Panc1 (cell line): ENCODE data around the gene BACH2. TPM values are rescaled to one million over a fixed set of nuclear protein-coding genes. Genes with fewer than 3 reads are reported as not detected.

Source experiments
- ATAC-seq: fragments of 200-7000 bp; cut with Tn5 transposase; 2 replicates; pipeline ENCODE4 v1.9.1; 2020; ENCODE audit warnings: mild to moderate bottlenecking, moderate library complexity
- BruUV-seq: library from RNA; stranded (reverse); fragments of 400-500 nt; replicated peaks from 2 replicates; lab custom pipeline; 2021; lab: Mats Ljungman, UMichigan
- CTCF ChIA-PET: fragments of 300-600 bp; sonication (Branson Sonifier 250); formaldehyde crosslinking; loops from one replicate; lab custom pipeline; 2022; ENCODE audit warnings: antibody characterized with exemption; lab: Charles Lee
- POLR2A ChIA-PET: fragments of 300-600 bp; sonication (Branson Sonifier 250); formaldehyde crosslinking; loops from one replicate; lab custom pipeline; 2022; ENCODE audit warnings: antibody characterized with exemption; lab: Charles Lee
- DNase-seq: peaks from one replicate; pipeline ENCODE4 v3.0.0-alpha.2; 2010; ENCODE audit warnings: low read depth, low spot score
- H3K27ac ChIP-seq: 2 replicates; pipeline ENCODE4 v1.5.1; 2011; ENCODE audit warnings: mild to moderate bottlenecking, low read length, inconsistent platforms
- H3K27me3 ChIP-seq: fragments of 200-500 bp; sonication (Bioruptor generic); 2 replicates; pipeline ENCODE4 v1.6.0; 2014; ENCODE audit warnings: low read length, inconsistent platforms; ENCODE audit not compliant: control insufficient read depth, insufficient read depth
- H3K36me3 ChIP-seq: fragments of 200-500 bp; sonication (Bioruptor generic); 2 replicates; pipeline ENCODE4 v1.5.1; 2014; ENCODE audit warnings: inconsistent platforms, mild to moderate bottlenecking, low read length, moderate library complexity; ENCODE audit not compliant: control insufficient read depth, insufficient read depth
- H3K4me1 ChIP-seq: 2 replicates; pipeline ENCODE4 v1.5.1; 2011; ENCODE audit warnings: inconsistent platforms, mild to moderate bottlenecking, low read length, moderate library complexity; ENCODE audit not compliant: control insufficient read depth, insufficient read depth
- H3K4me3 ChIP-seq, 2 experiments: 2 replicates each; pipeline ENCODE4 v1.5.1; 2011 to 2012; ENCODE audit warnings: low read depth in 2 of 2, low read length in 2 of 2, mild to moderate bottlenecking in 2 of 2, inconsistent platforms in 1 of 2, moderate library complexity in 1 of 2
- H3K9me3 ChIP-seq: fragments of 200-500 bp; sonication (Bioruptor generic); 2 replicates; pipeline ENCODE4 v1.5.1; 2014; ENCODE audit warnings: low read depth, mild to moderate bottlenecking, inconsistent platforms, low read length, moderate library complexity; ENCODE audit not compliant: control insufficient read depth, insufficient read depth
- POLR2AphosphoS5 ChIP-seq: IDR thresholded peaks from 2 replicates; pipeline ENCODE4 v1.6.1; 2012; ENCODE audit warnings: mild to moderate bottlenecking, low read depth, low read length, moderate library complexity
- SIN3A ChIP-seq: IDR thresholded peaks from 2 replicates; pipeline ENCODE4 v1.6.1; 2012; ENCODE audit warnings: low read depth, mild to moderate bottlenecking, low read length, moderate library complexity, borderline replicate concordance; ENCODE audit not compliant: insufficient read depth
- TCF7L2 ChIP-seq: IDR thresholded peaks from 2 replicates; pipeline ENCODE4 v1.6.1; 2011; ENCODE audit warnings: mild to moderate bottlenecking, low read depth, low read length, inconsistent platforms
- in situ Hi-C: cut with HindIII; loops from 2 replicates; pipeline ENCODE4 v1.10.0; 2016; ENCODE audit warnings: low sequenced_read_pairs, low pct_unique_long_range_greater_than_20kb
- intact Hi-C: fragments of 100-400 bp; cut with micrococcal nuclease; formaldehyde crosslinking; loops from one replicate; pipeline ENCODE4 v1.10.0; 2022; ENCODE audit not compliant: unreplicated experiment
- total RNA-seq: library from RNA; stranded (reverse); gene quantifications from one replicate; pipeline ENCODE4 v1.2.1, GENCODE V29; 2021; ENCODE audit not compliant: unreplicated experiment
- TF ChIP-seq, protein P1 (sequence below): fragments of 450-650 bp; IDR thresholded peaks from 2 replicates; pipeline ENCODE4 v1.5.1; 2017; ENCODE audit warnings: mild to moderate bottlenecking
- TF ChIP-seq, protein P2 (sequence below), 2 experiments: IDR thresholded peaks; 2 replicates each; pipeline ENCODE4 v1.6.1; 2011 to 2012; ENCODE audit warnings: low read depth in 2 of 2, control low read depth in 1 of 2, low read length in 1 of 2, mild to moderate bottlenecking in 1 of 2, moderate library complexity in 1 of 2; ENCODE audit not compliant: insufficient read depth in 1 of 2

The BACH2 gene
- total RNA-seq, 1 experiment from 2014 or later = 1.6 TPM

- CTCF ChIA-PET = interaction anchor here (2.3 kb wide), 1 partner anchor 12 kb away, joined by 12 read pairs; no protein-coding TSS in a partner anchor
Observed at GRCh38 chr6:89952686-89953085, 344.0 kb downstream of the BACH2 start.

GRCh38 chr6:89952105-89952671 is 344.5 kb downstream of the BACH2 start:
- in situ Hi-C loops = no loop called here
- no peak for DNase-seq

More at GRCh38 chr6:89952686-89953085, 344.0 kb downstream of the BACH2 start:
- POLR2A ChIA-PET = interaction anchor here (0.6 kb wide), 2 partner anchors 73 to 116 kb away, joined by 3 to 4 read pairs; no protein-coding TSS in a partner anchor
- Histone ChIP-seq H3K36me3 (no peaks in the 10 kb centered on the region), H3K27me3 (no peaks in the 10 kb centered on the region), H3K4me1 (peaks cover 21% of the 10 kb centered on the region), H3K27ac (peak overlapping the region; percentile 70), H3K4me3 (no peak overlapping the region), H3K9me3 (no peaks in the 10 kb centered on the region)
- TF ChIP-seq, protein P1, sequence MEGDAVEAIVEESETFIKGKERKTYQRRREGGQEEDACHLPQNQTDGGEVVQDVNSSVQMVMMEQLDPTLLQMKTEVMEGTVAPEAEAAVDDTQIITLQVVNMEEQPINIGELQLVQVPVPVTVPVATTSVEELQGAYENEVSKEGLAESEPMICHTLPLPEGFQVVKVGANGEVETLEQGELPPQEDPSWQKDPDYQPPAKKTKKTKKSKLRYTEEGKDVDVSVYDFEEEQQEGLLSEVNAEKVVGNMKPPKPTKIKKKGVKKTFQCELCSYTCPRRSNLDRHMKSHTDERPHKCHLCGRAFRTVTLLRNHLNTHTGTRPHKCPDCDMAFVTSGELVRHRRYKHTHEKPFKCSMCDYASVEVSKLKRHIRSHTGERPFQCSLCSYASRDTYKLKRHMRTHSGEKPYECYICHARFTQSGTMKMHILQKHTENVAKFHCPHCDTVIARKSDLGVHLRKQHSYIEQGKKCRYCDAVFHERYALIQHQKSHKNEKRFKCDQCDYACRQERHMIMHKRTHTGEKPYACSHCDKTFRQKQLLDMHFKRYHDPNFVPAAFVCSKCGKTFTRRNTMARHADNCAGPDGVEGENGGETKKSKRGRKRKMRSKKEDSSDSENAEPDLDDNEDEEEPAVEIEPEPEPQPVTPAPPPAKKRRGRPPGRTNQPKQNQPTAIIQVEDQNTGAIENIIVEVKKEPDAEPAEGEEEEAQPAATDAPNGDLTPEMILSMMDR = no peak
- TF ChIP-seq SIN3A (no peak), TCF7L2 (no peak), POLR2AphosphoS5 (no peak)
- TF ChIP-seq, protein P2, sequence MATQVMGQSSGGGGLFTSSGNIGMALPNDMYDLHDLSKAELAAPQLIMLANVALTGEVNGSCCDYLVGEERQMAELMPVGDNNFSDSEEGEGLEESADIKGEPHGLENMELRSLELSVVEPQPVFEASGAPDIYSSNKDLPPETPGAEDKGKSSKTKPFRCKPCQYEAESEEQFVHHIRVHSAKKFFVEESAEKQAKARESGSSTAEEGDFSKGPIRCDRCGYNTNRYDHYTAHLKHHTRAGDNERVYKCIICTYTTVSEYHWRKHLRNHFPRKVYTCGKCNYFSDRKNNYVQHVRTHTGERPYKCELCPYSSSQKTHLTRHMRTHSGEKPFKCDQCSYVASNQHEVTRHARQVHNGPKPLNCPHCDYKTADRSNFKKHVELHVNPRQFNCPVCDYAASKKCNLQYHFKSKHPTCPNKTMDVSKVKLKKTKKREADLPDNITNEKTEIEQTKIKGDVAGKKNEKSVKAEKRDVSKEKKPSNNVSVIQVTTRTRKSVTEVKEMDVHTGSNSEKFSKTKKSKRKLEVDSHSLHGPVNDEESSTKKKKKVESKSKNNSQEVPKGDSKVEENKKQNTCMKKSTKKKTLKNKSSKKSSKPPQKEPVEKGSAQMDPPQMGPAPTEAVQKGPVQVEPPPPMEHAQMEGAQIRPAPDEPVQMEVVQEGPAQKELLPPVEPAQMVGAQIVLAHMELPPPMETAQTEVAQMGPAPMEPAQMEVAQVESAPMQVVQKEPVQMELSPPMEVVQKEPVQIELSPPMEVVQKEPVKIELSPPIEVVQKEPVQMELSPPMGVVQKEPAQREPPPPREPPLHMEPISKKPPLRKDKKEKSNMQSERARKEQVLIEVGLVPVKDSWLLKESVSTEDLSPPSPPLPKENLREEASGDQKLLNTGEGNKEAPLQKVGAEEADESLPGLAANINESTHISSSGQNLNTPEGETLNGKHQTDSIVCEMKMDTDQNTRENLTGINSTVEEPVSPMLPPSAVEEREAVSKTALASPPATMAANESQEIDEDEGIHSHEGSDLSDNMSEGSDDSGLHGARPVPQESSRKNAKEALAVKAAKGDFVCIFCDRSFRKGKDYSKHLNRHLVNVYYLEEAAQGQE (IDR thresholded peaks at IDR 0.05; ENCODE audit: insufficient read depth in 1 of 2, low read depth in 2 of 2, low read length in 1 of 2) = no peak
- intact Hi-C loops (no loop called here), in situ Hi-C loops (no loop called here)
- ATAC-seq (peak; percentile 80), DNase-seq (no peak)
- no TSS peak for BruUV-seq

More at GRCh38 chr6:89952105-89952671, 344.5 kb downstream of the BACH2 start:
- TF ChIP-seq, protein P2 (IDR thresholded peaks at IDR 0.05; ENCODE audit: insufficient read depth in 1 of 2, low read depth in 2 of 2, low read length in 1 of 2) = no peak
- no peak for TF ChIP-seq POLR2AphosphoS5
- TF ChIP-seq SIN3A = no peak
- TF ChIP-seq, protein P1 = no peak
- no peaks in the 10 kb centered on the region for H3K27me3 ChIP-seq
- H3K9me3 ChIP-seq = no peaks in the 10 kb centered on the region
- ChIA-PET CTCF (interaction anchor here (2.3 kb wide), 1 partner anchor 12 kb away, joined by 12 read pairs; no protein-coding TSS in a partner anchor), POLR2A (no interaction called here)
- peak overlapping the region in 1 of 2 experiments; percentile 39; a peak in 2 of 4 replicates for H3K4me3 ChIP-seq
- H3K36me3 ChIP-seq = no peaks in the 10 kb centered on the region
- no peak; the same call in none of the 2 replicates for ATAC-seq
- peaks cover 21% of the 10 kb centered on the region for H3K4me1 ChIP-seq
- H3K27ac ChIP-seq = peak overlapping the region; percentile 70
- no TSS peak for BruUV-seq
- intact Hi-C loops = no loop called here
